K562 (cell line): ENCODE results near the gene SLC35G2. TPM values are rescaled to one million over a fixed set of nuclear protein-coding genes. Genes with fewer than 3 reads are reported as not detected.

Experiments used
- BACH1 ChIP-seq: fragments of 200-800 bp; sonication (Bioruptor generic); IDR thresholded peaks from 2 replicates; pipeline ENCODE4 v1.6.1; 2016; ENCODE audit warnings: missing genetic modification characterization, missing compliant biosample characterization
- BCOR ChIP-seq: fragments of 450-650 bp; IDR thresholded peaks from 2 replicates; pipeline ENCODE4 v1.6.1; 2016
- ETV5 ChIP-seq: sonication (generic); formaldehyde crosslinking; IDR thresholded peaks from 2 replicates; pipeline ENCODE4 v1.4.0; 2020; ENCODE audit warnings: low read depth, mild to moderate bottlenecking, missing genetic modification reagents
- IRF2 ChIP-seq: sonication (generic); formaldehyde crosslinking; IDR thresholded peaks from 2 replicates; pipeline ENCODE4 v1.8.1; 2022; ENCODE audit warnings: mild to moderate bottlenecking, missing genetic modification reagents
- KDM4B ChIP-seq, 2 experiments: fragments of 450-650 bp in 1 of 2; sonication (generic) in 1 of 2; IDR thresholded peaks; 2 replicates each; pipeline ENCODE4 v1.6.1; 2016 to 2017; ENCODE audit warnings: borderline replicate concordance in 2 of 2, antibody characterized with exemption in 1 of 2, low read depth in 1 of 2, mild to moderate bottlenecking in 1 of 2
- PHF20 ChIP-seq: fragments of 450-650 bp; IDR thresholded peaks from 2 replicates; pipeline ENCODE4 v1.6.1; 2018; ENCODE audit not compliant: partially characterized antibody
- THRAP3 ChIP-seq: fragments of 450-650 bp; IDR thresholded peaks from 2 replicates; pipeline ENCODE4 v1.6.1; 2016; ENCODE audit warnings: mild to moderate bottlenecking, inconsistent platforms, borderline replicate concordance
- XRCC3 ChIP-seq: fragments of 450-650 bp; IDR thresholded peaks from 2 replicates; pipeline ENCODE4 v1.6.1; 2017; ENCODE audit warnings: mild to moderate bottlenecking, moderate library complexity
- ZBTB8A ChIP-seq: fragments of 450-650 bp; IDR thresholded peaks from 2 replicates; pipeline ENCODE4 v1.6.1; 2018; ENCODE audit warnings: mild to moderate bottlenecking, moderate library complexity; ENCODE audit not compliant: partially characterized antibody
- ZNF584 ChIP-seq: fragments of 200-800 bp; sonication (Bioruptor generic); IDR thresholded peaks from 2 replicates; pipeline ENCODE4 v1.6.1; 2016; ENCODE audit warnings: low read depth, mild to moderate bottlenecking, missing genetic modification characterization, missing compliant biosample characterization
- polyA plus RNA-seq, 8 experiments: library from polyadenylated mRNA; depleted of rRNA in 4 of 8; stranded (reverse) in 5 of 8; unstranded in 3 of 8; fragments of >200 nt; fragmentation: Nextera tagmentation in 2 of 8; fragmentation: Illumina TruSeq in 1 of 8; extraction: Ambion mirVana in 2 of 8; extraction: Trizol in 1 of 8; gene quantifications; 2 replicates each; pipeline versions ENCODE4 v1.2.1 to v1.2.3, GENCODE V29; 2011 to 2014; ENCODE audit warnings: inconsistent platforms in 1 of 8, missing spikeins in 1 of 8
- total RNA-seq, 7 experiments: library from RNA; depleted of rRNA in 6 of 7; stranded (reverse); fragments of >200 nt in 6 of 7; fragmentation: Illumina TruSeq in 2 of 7; extraction: Trizol in 2 of 7; gene quantifications; 2 replicates each; pipeline versions ENCODE4 v1.2.1 to v1.2.3, GENCODE V29; 2011 to 2021; ENCODE audit warnings: low replicate concordance in 1 of 7
- TF ChIP-seq, protein P1 (sequence below): fragments of 450-650 bp; formaldehyde crosslinking; IDR thresholded peaks from 2 replicates; pipeline ENCODE4 v1.4.0; 2020; ENCODE audit warnings: mild to moderate bottlenecking, moderate library complexity

SLC35G2 gene
- total and polyA plus RNA-seq, 9 of the 15 experiments (the other 6 are each of a cell fraction or from before 2014, with no cell fraction given) = 2.6 to 5.9 (median 3.2) TPM

DNA sequence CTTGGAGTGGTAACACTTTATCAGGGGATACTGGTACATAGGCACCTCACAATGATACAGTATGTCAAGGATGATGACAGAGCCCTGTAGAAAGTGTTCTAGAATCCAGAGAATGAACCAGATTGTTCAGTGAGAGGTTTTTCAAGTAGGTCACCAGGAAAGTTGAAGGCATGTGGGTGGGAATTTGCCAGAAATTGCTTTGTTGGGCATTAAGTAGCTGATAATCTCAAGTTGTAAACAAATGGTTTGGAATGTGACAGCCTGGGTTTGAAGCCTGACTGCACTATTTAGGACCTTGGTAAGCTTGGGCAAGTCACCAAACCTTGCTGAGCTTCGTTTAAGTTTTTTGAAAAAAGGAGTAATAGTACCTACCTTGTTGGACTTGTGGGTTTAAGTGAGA, 12.5 kb downstream of the SLC35G2 start (continued):
- TF ChIP-seq BACH1 (tag) (no peak), KDM4B (IDR thresholded peaks at IDR 0.05; ENCODE audit: borderline replicate concordance in 2 of 2, low read depth in 1 of 2) (no peak), XRCC3 (no peak), ZNF584 (no peak), ZBTB8A (no peak), ETV5 (CRISPR knock-in tag) (no peak), BCOR (no peak), IRF2 (CRISPR knock-in tag) (no peak), PHF20 (no peak), THRAP3 (no peak)
- TF ChIP-seq, protein P1, sequence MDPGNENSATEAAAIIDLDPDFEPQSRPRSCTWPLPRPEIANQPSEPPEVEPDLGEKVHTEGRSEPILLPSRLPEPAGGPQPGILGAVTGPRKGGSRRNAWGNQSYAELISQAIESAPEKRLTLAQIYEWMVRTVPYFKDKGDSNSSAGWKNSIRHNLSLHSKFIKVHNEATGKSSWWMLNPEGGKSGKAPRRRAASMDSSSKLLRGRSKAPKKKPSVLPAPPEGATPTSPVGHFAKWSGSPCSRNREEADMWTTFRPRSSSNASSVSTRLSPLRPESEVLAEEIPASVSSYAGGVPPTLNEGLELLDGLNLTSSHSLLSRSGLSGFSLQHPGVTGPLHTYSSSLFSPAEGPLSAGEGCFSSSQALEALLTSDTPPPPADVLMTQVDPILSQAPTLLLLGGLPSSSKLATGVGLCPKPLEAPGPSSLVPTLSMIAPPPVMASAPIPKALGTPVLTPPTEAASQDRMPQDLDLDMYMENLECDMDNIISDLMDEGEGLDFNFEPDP (CRISPR knock-in tag) = no peak
